Sigmoid colon (tissue), 7 donors: ENCODE data around the gene GEMIN7. TPM values are rescaled to one million over a fixed set of nuclear protein-coding genes. Genes with fewer than 3 reads are reported as not detected.

ENCODE experiments used
- DNase-seq: peaks from one replicate; pipeline ENCODE4 v3.0.0-alpha.2; 2019
- H3K27ac ChIP-seq, 4 donors: fragments of 200-600 bp; sonication (generic); one replicate each; pipeline ENCODE4 v1.5.1; 2016 to 2019; ENCODE audit warnings: mild to moderate bottlenecking in 1 of 4
- H3K27me3 ChIP-seq, 3 donors: fragments of 200-600 bp; sonication (generic); one replicate each; pipeline ENCODE4 v1.5.1; 2019; ENCODE audit warnings: mild to moderate bottlenecking in 1 of 3
- H3K36me3 ChIP-seq, 4 donors: fragments of 200-600 bp; sonication (generic); one replicate each; pipeline ENCODE4 v1.5.1; 2016 to 2019
- H3K4me1 ChIP-seq, 4 donors: fragments of 200-600 bp; sonication (generic); one replicate each; pipeline ENCODE4 v1.5.1; 2017 to 2019
- H3K4me3 ChIP-seq, 4 donors: fragments of 200-600 bp; sonication (generic); one replicate each; pipeline ENCODE4 v1.5.1; 2017 to 2019; ENCODE audit warnings: mild to moderate bottlenecking in 2 of 4, moderate library complexity in 1 of 4
- H3K9me3 ChIP-seq, 4 donors: fragments of 200-600 bp in 3 of 4; sonication (generic) in 3 of 4; one replicate each; pipeline versions ENCODE4 v1.5.1 to v1.6.1; 2013 to 2019
- CTCF ChIP-seq, 4 experiments: fragments of 450-650 bp in 3 of 4; fragments of 200-600 bp in 1 of 4; IDR thresholded peaks; one replicate each; pipeline ENCODE4 v1.5.1; 2016 to 2019; ENCODE audit warnings: antibody characterized with exemption in 4 of 4, mild to moderate bottlenecking in 3 of 4, moderate library complexity in 2 of 4
- EP300 ChIP-seq, 4 donors: sonication (generic); formaldehyde crosslinking; IDR thresholded peaks; one replicate each; pipeline ENCODE4 v1.6.1; 2017; ENCODE audit warnings: antibody characterized with exemption in 4 of 4
- POLR2A ChIP-seq, 2 donors: fragments of 450-650 bp; IDR thresholded peaks; one replicate each; pipeline ENCODE4 v1.6.1; 2016; ENCODE audit warnings: antibody characterized with exemption in 2 of 2, mild to moderate bottlenecking in 2 of 2, moderate library complexity in 2 of 2
- POLR2AphosphoS5 ChIP-seq, 4 donors: sonication (generic); formaldehyde crosslinking; IDR thresholded peaks; one replicate each; pipeline ENCODE4 v1.6.1; 2017; ENCODE audit warnings: antibody characterized with exemption in 4 of 4
- WGBS, 2 donors: extraction: QIAGEN DNeasy Blood & Tissue Kit; methylation state at CpG; one replicate each; pipeline ENCODE4 v1.1.7; 2013; 5-methylcytosine and 5-hydroxymethylcytosine counted together
- intact Hi-C: fragments of 100-400 bp; cut with DNase I; formaldehyde crosslinking; loops from one replicate; pipeline ENCODE4 v1.15.1; 2023
- polyA plus RNA-seq, 3 donors: library from polyadenylated mRNA; stranded (reverse); fragments of 200-250 nt; gene quantifications; one replicate each; pipeline ENCODE4 v1.2.3, GENCODE V29; 2013
- total RNA-seq, 4 donors: library from RNA; depleted of rRNA; stranded (reverse); fragments of >200 nt; gene quantifications; one replicate each; pipeline ENCODE4 v1.1.0, GENCODE V29; 2016
- donor health status: healthy with polysubstance abuse.
- donor health status: Bipolar disorder and iron deficiency.
- donor health status: healthy.

The GEMIN7 gene
- total RNA-seq (10 to 100 TPM; 10.3 to 18.2 (median 16.2) TPM), polyA plus RNA-seq (10 to 100 TPM; 27.0 to 31.2 (median 30.6) TPM)

GRCh38 chr19:45079063-45079910, at the start of gene GEMIN7:
TSS of gene GEMIN7 (plus strand) at chr19:45079260. CDS start at chr19:45090115, 10,855 bp downstream.
- 0% methylated on average over 61 of the region's 61 CpGs for WGBS, 2 donors
- Histone ChIP-seq H3K36me3 (peaks cover 0 to 16% (median 3%) of the 10 kb centered on the region in 4 donors), H3K9me3 (no peaks in the 10 kb centered on the region), H3K4me3 (peak within 1 kb of the TSS; percentile 71 to 91 (median 86)), H3K27me3 (no peaks in the 10 kb centered on the region), H3K27ac (peak within 1 kb of the TSS; percentile 73 to 80 (median 78)), H3K4me1 (peaks cover 0 to 41% (median 35%) of the 10 kb centered on the region in 4 donors)
- DNase-seq = peak; percentile 87
- intact Hi-C loops = loop anchor here (5.0 kb wide), 2 partner anchors 42 to 168 kb away; partner anchors contain the start of genes CLASRP and EXOC3L2
- no peak for TF ChIP-seq POLR2A (IDR thresholded peaks at IDR 0.05)
- peak in 3 of 4 donors; percentile 36 to 62 (median 62) for TF ChIP-seq POLR2AphosphoS5 (IDR thresholded peaks at IDR 0.05)
- peak in 1 of 4 experiments; percentile 10 for TF ChIP-seq CTCF (IDR thresholded peaks at IDR 0.05)

GRCh38 chr19:45030825-45031224, 48.2 kb upstream of the GEMIN7 start:
- intact Hi-C loops = no loop called here
- no peak overlapping the region for H3K27ac ChIP-seq
- H3K9me3 ChIP-seq = no peaks in the 10 kb centered on the region
- 94 to 96% methylated on average over 6 of the region's 6 CpGs for WGBS, 2 donors
- peaks cover 3 to 80% (median 36%) of the 10 kb centered on the region in 4 donors for H3K36me3 ChIP-seq
- no peak overlapping the region for H3K4me3 ChIP-seq
- no peak for DNase-seq
- H3K4me1 ChIP-seq = no peaks in the 10 kb centered on the region
- H3K27me3 ChIP-seq = no peaks in the 10 kb centered on the region
- TF ChIP-seq EP300 (IDR thresholded peaks at IDR 0.05) (no peak), POLR2A (IDR thresholded peaks at IDR 0.05) (no peak), POLR2AphosphoS5 (IDR thresholded peaks at IDR 0.05) (no peak), CTCF (IDR thresholded peaks at IDR 0.05) (no peak)

GRCh38 chr19:45032421-45032820, 46.6 kb upstream of the GEMIN7 start:
- no peak overlapping the region for H3K4me3 ChIP-seq
- no peak for DNase-seq
- no peaks in the 10 kb centered on the region for H3K27me3 ChIP-seq
- H3K4me1 ChIP-seq = no peaks in the 10 kb centered on the region
- intact Hi-C loops = no loop called here
- no peak for TF ChIP-seq POLR2A (IDR thresholded peaks at IDR 0.05)
- no peak for TF ChIP-seq EP300 (IDR thresholded peaks at IDR 0.05)
- TF ChIP-seq CTCF (IDR thresholded peaks at IDR 0.05) = no peak
- no peak for TF ChIP-seq POLR2AphosphoS5 (IDR thresholded peaks at IDR 0.05)
- 88 to 92% methylated on average over 18 of the region's 18 CpGs for WGBS, 2 donors
- no peaks in the 10 kb centered on the region for H3K9me3 ChIP-seq
- H3K27ac ChIP-seq = no peak overlapping the region
- peaks cover 3 to 88% (median 36%) of the 10 kb centered on the region in 4 donors for H3K36me3 ChIP-seq

GRCh38 chr19:45035755-45036154, 43.3 kb upstream of the GEMIN7 start:
- 96 to 99% methylated on average over 6 of the region's 6 CpGs for WGBS, 2 donors
- Histone ChIP-seq H3K36me3 (peaks cover 2 to 66% (median 21%) of the 10 kb centered on the region in 4 donors), H3K4me1 (peaks cover 0 to 22% (median 16%) of the 10 kb centered on the region in 4 donors), H3K27me3 (no peaks in the 10 kb centered on the region), H3K4me3 (no peak overlapping the region), H3K27ac (no peak overlapping the region), H3K9me3 (no peaks in the 10 kb centered on the region)
- intact Hi-C loops = loop anchor here (5.0 kb wide), 2 partner anchors 42 to 57 kb away; partner anchors contain the start of genes GEMIN7, PPP1R37 and ZNF296
- DNase-seq = no peak
- TF ChIP-seq POLR2AphosphoS5 (IDR thresholded peaks at IDR 0.05) = no peak
- TF ChIP-seq CTCF (IDR thresholded peaks at IDR 0.05) = no peak
- no peak for TF ChIP-seq EP300 (IDR thresholded peaks at IDR 0.05)
- TF ChIP-seq POLR2A (IDR thresholded peaks at IDR 0.05) = no peak
